IgD-negative memory B cell (primary cell): ENCODE measurements around the gene C2orf49. TPM values are rescaled to one million over a fixed set of nuclear protein-coding genes. Genes with fewer than 3 reads are reported as not detected.
A peak's percentile ranks its signal among the peaks of the same experiment; 100 is the strongest.

Source experiments
- H3K27ac Mint-ChIP-seq, 3 donors: one replicate each; pipeline ENCODE4 v1.8.0; 2020 to 2022; ENCODE audit warnings: mild to moderate bottlenecking in 3 of 3, mixed read lengths in 3 of 3, moderate library complexity in 1 of 3
- H3K27me3 Mint-ChIP-seq: one replicate; pipeline ENCODE4 v1.8.0; 2021; ENCODE audit warnings: mixed read lengths
- H3K36me3 Mint-ChIP-seq: one replicate; pipeline ENCODE4 v1.8.0; 2020; ENCODE audit warnings: mild to moderate bottlenecking, mixed read lengths
- H3K4me1 Mint-ChIP-seq, 3 donors: one replicate each; pipeline ENCODE4 v1.8.0; 2020 to 2022; ENCODE audit warnings: mixed read lengths in 3 of 3, mild to moderate bottlenecking in 1 of 3
- H3K4me3 Mint-ChIP-seq, 4 donors: one replicate each; pipeline ENCODE4 v1.8.0; 2020 to 2022; ENCODE audit warnings: mild to moderate bottlenecking in 4 of 4, mixed read lengths in 4 of 4, moderate library complexity in 3 of 4
- H3K9me3 Mint-ChIP-seq, 3 donors: one replicate each; pipeline ENCODE4 v1.8.0; 2020 to 2021; ENCODE audit warnings: mixed read lengths in 3 of 3, mild to moderate bottlenecking in 1 of 3
- polyA plus RNA-seq: library from polyadenylated mRNA; unstranded; fragments of 300-500 nt; fragmentation: Illumina TruSeq; gene quantifications from one replicate; pipeline ENCODE4 v1.2.3, GENCODE V29; 2021

Gene C2orf49
- polyA plus RNA-seq, 1 donor from 2014 or later, result 11.3 TPM

- peaks cover 13% of the 10 kb centered on the region for H3K36me3 Mint-ChIP-seq
- H3K27me3 Mint-ChIP-seq, result no peaks in the 10 kb centered on the region
- H3K27ac Mint-ChIP-seq, result no peak overlapping the region
- peaks cover 0 to 4% (median 3%) of the 10 kb centered on the region in 3 donors for H3K4me1 Mint-ChIP-seq
- H3K9me3 Mint-ChIP-seq, result no peaks in the 10 kb centered on the region
- H3K4me3 Mint-ChIP-seq, result no peak overlapping the region
These were observed 25.7 kb downstream of the C2orf49 start for GRCh38 chr2:105362862-105363591.

DNA sequence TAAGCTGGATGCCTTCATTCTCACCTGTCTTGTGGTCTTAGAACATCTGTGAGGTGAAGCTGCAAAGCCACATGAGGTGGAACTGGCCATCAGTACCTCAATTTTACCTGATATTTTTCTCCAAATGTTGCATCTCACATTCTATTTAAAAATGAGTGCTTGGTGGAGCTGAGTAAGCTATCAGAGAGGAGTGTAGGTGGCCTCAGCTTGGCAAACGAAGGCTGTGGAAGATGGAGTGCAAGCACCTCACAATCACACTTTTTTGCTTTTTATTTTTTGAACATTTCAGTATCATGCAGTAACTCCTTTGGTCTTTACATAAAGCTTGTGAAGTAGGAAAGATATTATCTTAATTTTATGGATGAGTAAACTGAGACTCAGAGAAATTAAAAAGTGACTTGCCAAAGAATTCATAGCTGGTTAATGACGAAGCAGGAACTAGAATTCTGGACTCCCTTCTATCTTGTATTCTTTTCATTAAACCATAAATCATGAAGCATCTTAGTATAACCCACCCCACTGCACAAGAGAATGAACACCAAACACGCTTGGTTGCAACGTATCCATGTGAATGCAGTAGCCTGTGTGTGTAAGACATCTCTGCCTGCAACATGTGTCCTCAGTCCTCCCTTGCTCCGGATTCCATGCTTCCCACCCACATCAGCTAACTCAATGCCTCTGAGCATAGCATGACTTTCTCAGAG, 27.2 kb downstream of the C2orf49 start:
- Mint-ChIP-seq H3K4me3 (no peak overlapping the region), H3K9me3 (no peaks in the 10 kb centered on the region), H3K27me3 (peaks cover under 1% of the 10 kb centered on the region), H3K4me1 (peaks cover 0 to 4% (median 4%) of the 10 kb centered on the region in 3 donors), H3K36me3 (peaks cover 9% of the 10 kb centered on the region), H3K27ac (no peak overlapping the region)

GRCh38 chr2:105365206-105365605, 27.9 kb downstream of the C2orf49 start:
- H3K4me1 Mint-ChIP-seq, result peaks cover 0 to 10% (median 5%) of the 10 kb centered on the region in 3 donors
- H3K9me3 Mint-ChIP-seq, result no peaks in the 10 kb centered on the region
- no peak overlapping the region for H3K27ac Mint-ChIP-seq
- H3K27me3 Mint-ChIP-seq, result peaks cover 4% of the 10 kb centered on the region
- H3K36me3 Mint-ChIP-seq, result peaks cover 11% of the 10 kb centered on the region
- H3K4me3 Mint-ChIP-seq, result no peak overlapping the region

- Mint-ChIP-seq H3K9me3 (no peaks in the 10 kb centered on the region), H3K27ac (no peak overlapping the region), H3K4me3 (no peak overlapping the region), H3K4me1 (peaks cover 0 to 7% (median 5%) of the 10 kb centered on the region in 3 donors), H3K27me3 (peaks cover 4% of the 10 kb centered on the region), H3K36me3 (peaks cover 4% of the 10 kb centered on the region)
These were observed 31.5 kb downstream of the C2orf49 start for GRCh38 chr2:105368759-105369408.

DNA sequence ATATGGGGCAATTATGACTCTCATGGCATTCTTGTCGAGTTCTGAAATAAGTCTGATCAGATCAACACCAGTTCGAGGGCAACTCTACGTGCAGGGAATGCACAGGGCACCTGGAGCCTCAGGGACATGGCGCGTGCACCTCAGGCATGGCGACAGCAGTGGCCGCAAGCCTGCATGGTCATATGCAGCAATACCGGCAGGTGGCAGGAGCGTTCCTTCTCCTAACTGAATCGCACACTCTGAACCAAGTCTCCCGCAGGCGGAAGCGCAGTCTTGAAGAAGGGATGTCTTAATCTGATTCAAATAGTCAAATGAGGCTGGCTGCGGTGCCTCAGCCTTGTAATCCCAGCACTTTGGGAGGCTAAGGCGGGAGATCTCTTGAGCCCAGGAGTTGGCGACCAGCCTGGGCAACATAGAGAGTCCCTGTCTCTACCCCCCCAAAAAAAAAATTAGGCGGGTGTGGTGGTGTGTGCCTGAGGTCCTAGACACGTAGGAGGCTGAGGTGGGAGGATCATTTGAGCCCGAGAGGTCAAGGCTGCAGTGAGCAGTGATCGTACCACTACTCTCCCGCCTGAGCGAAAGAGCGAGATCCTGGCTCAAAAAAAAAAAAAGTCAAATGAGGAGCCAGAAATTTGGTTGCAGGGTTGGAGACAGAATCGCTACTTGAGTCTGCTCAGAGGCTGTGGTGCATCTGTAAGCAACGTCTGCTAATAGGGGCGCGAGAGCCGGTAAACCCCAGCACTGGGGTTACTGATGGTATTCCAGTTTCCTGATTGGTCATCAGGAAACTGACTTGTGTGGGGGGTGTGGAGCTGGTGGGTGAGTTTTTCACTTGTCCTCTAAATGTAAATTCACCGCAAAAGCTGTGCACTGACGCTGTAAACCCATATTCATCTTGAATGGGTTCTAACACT, 32.7 kb downstream of the C2orf49 start:
- peak overlapping the region in 2 of 4 donors; percentile 74 to 81 for H3K4me3 Mint-ChIP-seq
- H3K27me3 Mint-ChIP-seq, result peaks cover 4% of the 10 kb centered on the region
- H3K27ac Mint-ChIP-seq, result no peak overlapping the region
- no peaks in the 10 kb centered on the region for H3K9me3 Mint-ChIP-seq
- H3K36me3 Mint-ChIP-seq, result peaks cover 4% of the 10 kb centered on the region
- peaks cover 0 to 7% (median 5%) of the 10 kb centered on the region in 3 donors for H3K4me1 Mint-ChIP-seq

GRCh38 chr2:105371156-105371555, 33.8 kb downstream of the C2orf49 start:
- no peak overlapping the region for H3K27ac Mint-ChIP-seq
- peaks cover 4% of the 10 kb centered on the region for H3K36me3 Mint-ChIP-seq
- H3K4me1 Mint-ChIP-seq, result peaks cover 0 to 7% (median 5%) of the 10 kb centered on the region in 3 donors
- peaks cover 4% of the 10 kb centered on the region for H3K27me3 Mint-ChIP-seq
- H3K4me3 Mint-ChIP-seq, result no peak overlapping the region
- no peaks in the 10 kb centered on the region for H3K9me3 Mint-ChIP-seq

GRCh38 chr2:105371810-105372209, 34.5 kb downstream of the C2orf49 start:
- Mint-ChIP-seq H3K36me3 (peaks cover 4% of the 10 kb centered on the region), H3K27me3 (peaks cover 4% of the 10 kb centered on the region), H3K4me1 (peaks cover 0 to 7% (median 5%) of the 10 kb centered on the region in 3 donors), H3K9me3 (no peaks in the 10 kb centered on the region), H3K4me3 (no peak overlapping the region), H3K27ac (no peak overlapping the region)

GRCh38 chr2:105373344-105373781, 36.0 kb downstream of the C2orf49 start:
- Mint-ChIP-seq H3K4me3 (peak overlapping the region in 1 of 4 donors; percentile 63), H3K36me3 (peaks cover 4% of the 10 kb centered on the region), H3K27ac (no peak overlapping the region), H3K27me3 (peaks cover 4% of the 10 kb centered on the region), H3K9me3 (no peaks in the 10 kb centered on the region), H3K4me1 (peaks cover 0 to 7% (median 5%) of the 10 kb centered on the region in 3 donors)

DNA sequence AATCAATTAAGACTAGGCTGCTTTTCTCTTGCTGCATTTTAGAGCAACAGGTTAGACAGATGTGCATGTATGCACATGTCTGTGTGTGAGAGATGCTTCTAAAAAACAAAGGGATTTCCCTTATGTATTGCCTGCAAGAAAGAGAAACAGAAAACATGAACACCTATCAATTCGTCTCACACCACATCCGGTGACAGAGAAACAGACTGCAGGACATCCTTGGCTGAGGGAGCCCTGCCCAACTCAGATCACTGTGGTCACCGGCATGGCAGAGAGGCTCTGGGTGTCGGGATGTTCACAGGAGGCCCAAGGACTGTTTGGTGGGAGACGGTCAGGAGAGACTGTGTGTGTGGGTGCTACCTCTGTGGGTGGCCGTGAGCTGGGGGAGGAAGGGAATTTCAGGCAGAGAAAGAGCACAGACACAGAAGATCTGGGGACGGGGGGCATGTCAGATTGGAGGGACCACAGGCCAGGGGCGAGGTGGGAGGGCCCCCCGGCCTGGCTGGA, 36.6 kb downstream of the C2orf49 start:
- no peak overlapping the region for H3K27ac Mint-ChIP-seq
- peak overlapping the region in 1 of 4 donors; percentile 45 for H3K4me3 Mint-ChIP-seq
- H3K36me3 Mint-ChIP-seq, result peaks cover 4% of the 10 kb centered on the region
- peaks cover 4% of the 10 kb centered on the region for H3K27me3 Mint-ChIP-seq
- H3K4me1 Mint-ChIP-seq, result peaks cover 0 to 7% (median 5%) of the 10 kb centered on the region in 3 donors
- H3K9me3 Mint-ChIP-seq, result no peaks in the 10 kb centered on the region

DNA sequence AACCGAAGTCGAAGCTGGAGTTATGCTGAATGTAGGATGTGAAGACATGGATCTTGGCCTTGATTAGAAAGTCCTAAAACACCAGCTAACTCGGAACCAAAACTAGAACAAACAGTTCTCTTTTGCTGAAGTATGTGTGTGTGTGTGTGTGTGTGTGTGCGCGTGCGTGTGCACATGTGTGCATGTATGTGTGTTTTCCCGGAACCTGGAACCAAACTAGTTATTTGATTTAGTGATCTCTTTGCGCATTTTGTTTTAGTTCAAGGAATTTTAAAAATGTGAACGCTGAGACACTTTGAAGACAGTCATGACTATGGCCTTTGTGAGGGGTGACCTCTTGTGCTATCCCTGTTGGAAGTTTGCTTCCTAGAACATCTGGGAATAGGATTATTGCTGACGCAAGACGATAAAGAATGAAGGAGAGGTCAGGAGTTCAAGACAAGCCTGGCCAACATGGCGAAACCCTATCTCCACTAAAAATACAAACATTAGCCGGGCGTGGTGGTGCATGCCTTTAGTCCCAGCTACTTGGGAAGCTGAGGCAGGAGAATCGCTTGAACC, 37.7 kb downstream of the C2orf49 start:
- no peak overlapping the region for H3K27ac Mint-ChIP-seq
- H3K36me3 Mint-ChIP-seq, result peaks cover 2% of the 10 kb centered on the region
- peaks cover 1% of the 10 kb centered on the region for H3K27me3 Mint-ChIP-seq
- H3K4me3 Mint-ChIP-seq, result no peak overlapping the region
- H3K9me3 Mint-ChIP-seq, result no peaks in the 10 kb centered on the region
- H3K4me1 Mint-ChIP-seq, result peaks cover 0 to 1% (median 0%) of the 10 kb centered on the region in 3 donors

DNA sequence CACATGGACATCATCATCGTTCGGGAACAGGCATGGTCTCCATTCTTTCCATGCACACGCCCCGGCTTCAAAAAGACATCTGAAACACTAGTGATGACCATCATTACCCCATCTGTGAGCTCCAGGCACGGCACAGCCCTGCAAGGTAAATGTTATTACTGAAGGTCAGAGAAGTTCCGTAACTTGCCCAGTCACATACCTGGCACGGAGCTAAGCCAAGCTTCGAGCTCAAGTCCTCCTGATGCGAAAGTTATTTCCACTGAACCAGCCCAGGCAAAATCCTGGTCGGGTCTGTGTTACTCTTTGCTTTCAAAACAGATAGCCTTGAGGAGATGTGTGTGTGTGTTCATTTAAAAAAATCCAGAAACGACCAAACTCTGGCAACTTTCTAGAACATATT, 38.7 kb downstream of the C2orf49 start:
- no peaks in the 10 kb centered on the region for H3K9me3 Mint-ChIP-seq
- peaks cover 1% of the 10 kb centered on the region for H3K27me3 Mint-ChIP-seq
- H3K27ac Mint-ChIP-seq, result no peak overlapping the region
- H3K4me3 Mint-ChIP-seq, result no peak overlapping the region
- peaks cover 2% of the 10 kb centered on the region for H3K36me3 Mint-ChIP-seq
- no peaks in the 10 kb centered on the region for H3K4me1 Mint-ChIP-seq

GRCh38 chr2:105376789-105377240, 39.5 kb downstream of the C2orf49 start:
- Mint-ChIP-seq H3K36me3 (peaks cover 2% of the 10 kb centered on the region), H3K4me3 (no peak overlapping the region), H3K27me3 (peaks cover 1% of the 10 kb centered on the region), H3K27ac (no peak overlapping the region), H3K4me1 (no peaks in the 10 kb centered on the region), H3K9me3 (no peaks in the 10 kb centered on the region)

DNA sequence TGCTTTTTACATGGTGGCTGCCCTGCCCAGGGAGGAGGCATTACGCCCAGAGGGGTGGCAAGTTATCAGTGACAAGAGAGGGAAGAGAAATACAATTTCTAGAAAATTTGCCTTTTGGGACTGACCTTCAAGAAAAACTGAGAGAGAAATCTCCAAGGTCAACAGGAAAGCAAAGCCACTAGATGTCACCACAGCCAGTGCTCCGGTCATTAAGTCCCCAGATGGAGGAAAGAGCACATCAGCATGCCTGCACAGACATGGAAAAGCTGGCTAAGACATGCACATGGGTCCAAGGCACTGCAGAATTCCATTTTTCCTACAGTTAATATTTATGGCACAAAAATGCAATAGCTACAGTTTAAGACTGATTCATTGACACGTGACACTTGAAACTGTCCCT, 40.5 kb downstream of the C2orf49 start:
- no peak overlapping the region for H3K27ac Mint-ChIP-seq
- H3K36me3 Mint-ChIP-seq, result no peaks in the 10 kb centered on the region
- H3K4me1 Mint-ChIP-seq, result no peaks in the 10 kb centered on the region
- peaks cover 1% of the 10 kb centered on the region for H3K27me3 Mint-ChIP-seq
- no peaks in the 10 kb centered on the region for H3K9me3 Mint-ChIP-seq
- no peak overlapping the region for H3K4me3 Mint-ChIP-seq

DNA sequence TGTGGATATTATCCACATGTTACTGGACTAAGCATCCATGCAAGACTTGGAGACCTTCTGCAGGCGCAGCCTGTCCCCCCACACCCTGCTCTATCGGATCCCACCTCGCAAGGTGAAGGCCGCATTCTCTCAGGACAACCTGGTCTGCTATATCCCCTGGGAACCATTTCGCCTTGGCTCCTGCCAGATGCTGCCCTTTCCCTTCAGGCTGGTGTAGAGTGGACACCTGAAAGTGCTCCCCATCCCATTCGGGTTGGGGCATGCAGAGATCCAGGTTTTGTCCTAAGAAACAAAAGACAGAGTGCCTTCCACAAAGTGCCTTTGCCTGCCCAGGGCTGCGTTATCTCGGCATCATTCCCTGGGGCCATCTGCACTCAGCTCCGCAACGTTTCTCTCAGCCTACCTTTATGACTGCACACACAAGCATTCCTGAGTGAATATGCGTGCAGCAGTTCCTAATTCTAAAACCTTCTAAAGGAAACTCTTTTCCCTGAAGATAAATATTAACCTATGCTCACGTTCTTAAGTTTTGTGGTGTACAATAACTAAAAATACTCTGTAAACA, 41.0 kb downstream of the C2orf49 start:
- Mint-ChIP-seq H3K4me3 (no peak overlapping the region), H3K9me3 (no peaks in the 10 kb centered on the region), H3K4me1 (no peaks in the 10 kb centered on the region), H3K27me3 (peaks cover 1% of the 10 kb centered on the region), H3K36me3 (no peaks in the 10 kb centered on the region), H3K27ac (no peak overlapping the region)
